Chondrocyte (in vitro differentiated cells): ENCODE measurements around the gene SMAD6. TPM values are rescaled to one million over a fixed set of nuclear protein-coding genes. Genes with fewer than 3 reads are reported as not detected.

Experiments
- DNase-seq: peaks from one replicate; pipeline ENCODE4 v3.0.0; 2021; ENCODE audit warnings: mixed read lengths, low spot score
- H3K27ac Mint-ChIP-seq: one replicate; pipeline ENCODE4 v1.8.0; 2021; ENCODE audit warnings: mild to moderate bottlenecking, moderate library complexity, mixed read lengths; ENCODE audit not compliant: unreplicated experiment
- H3K27me3 Mint-ChIP-seq: 2 replicates; pipeline ENCODE4 v1.8.0; 2021; ENCODE audit warnings: low read depth, mixed read lengths
- H3K36me3 Mint-ChIP-seq: 2 replicates; pipeline ENCODE4 v1.8.0; 2021; ENCODE audit warnings: low read depth, mixed read lengths
- H3K4me1 Mint-ChIP-seq: 2 replicates; pipeline ENCODE4 v1.8.0; 2021; ENCODE audit warnings: low read depth, mild to moderate bottlenecking, mixed read lengths
- H3K4me3 Mint-ChIP-seq: one replicate; pipeline ENCODE4 v1.8.0; 2021; ENCODE audit warnings: mild to moderate bottlenecking, moderate library complexity, mixed read lengths; ENCODE audit not compliant: unreplicated experiment
- H3K9me3 Mint-ChIP-seq: 2 replicates; pipeline ENCODE4 v1.8.0; 2021; ENCODE audit warnings: low read depth, mixed read lengths
- total RNA-seq: library from RNA; stranded (reverse); gene quantifications from 3 replicates; pipeline ENCODE4 v1.2.1, GENCODE V29; 2021
- TF ChIP-seq, protein P1 (sequence below): fragments of 200-600 bp; sonication (generic); IDR thresholded peaks from 2 replicates; pipeline ENCODE4 v1.5.0; 2021; ENCODE audit warnings: antibody characterized with exemption, mild to moderate bottlenecking, moderate library complexity

The SMAD6 gene
- total RNA-seq, 1 donor from 2014 or later = 5.2 TPM

DNA sequence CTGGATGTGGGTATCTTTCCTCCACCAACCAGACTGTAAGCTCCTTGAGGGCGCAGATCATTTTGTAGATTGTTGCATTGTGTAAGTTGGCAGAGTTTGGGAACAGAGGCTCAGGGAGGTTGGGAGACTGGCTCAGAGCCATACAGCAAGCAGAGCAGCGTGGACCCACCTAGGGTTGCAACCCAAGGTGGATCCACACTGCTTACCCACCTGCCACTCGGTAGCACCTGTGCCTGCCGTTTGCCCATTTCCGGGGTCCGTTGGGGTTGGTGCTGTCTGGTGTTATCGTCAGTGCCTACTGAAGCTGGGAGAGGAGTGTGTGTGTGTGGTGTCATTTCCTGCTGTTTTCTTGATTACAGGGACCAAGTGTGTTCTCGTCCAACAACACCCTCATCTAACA lies 19.0 kb downstream of the SMAD6 start:
- DNase-seq = no peak
- Mint-ChIP-seq H3K9me3 (no peaks in the 10 kb centered on the region), H3K36me3 (peaks cover 10% of the 10 kb centered on the region), H3K4me3 (no peak overlapping the region), H3K27me3 (no peaks in the 10 kb centered on the region), H3K27ac (peak overlapping the region; percentile 13), H3K4me1 (peaks cover 62% of the 10 kb centered on the region)
- TF ChIP-seq, protein P1, sequence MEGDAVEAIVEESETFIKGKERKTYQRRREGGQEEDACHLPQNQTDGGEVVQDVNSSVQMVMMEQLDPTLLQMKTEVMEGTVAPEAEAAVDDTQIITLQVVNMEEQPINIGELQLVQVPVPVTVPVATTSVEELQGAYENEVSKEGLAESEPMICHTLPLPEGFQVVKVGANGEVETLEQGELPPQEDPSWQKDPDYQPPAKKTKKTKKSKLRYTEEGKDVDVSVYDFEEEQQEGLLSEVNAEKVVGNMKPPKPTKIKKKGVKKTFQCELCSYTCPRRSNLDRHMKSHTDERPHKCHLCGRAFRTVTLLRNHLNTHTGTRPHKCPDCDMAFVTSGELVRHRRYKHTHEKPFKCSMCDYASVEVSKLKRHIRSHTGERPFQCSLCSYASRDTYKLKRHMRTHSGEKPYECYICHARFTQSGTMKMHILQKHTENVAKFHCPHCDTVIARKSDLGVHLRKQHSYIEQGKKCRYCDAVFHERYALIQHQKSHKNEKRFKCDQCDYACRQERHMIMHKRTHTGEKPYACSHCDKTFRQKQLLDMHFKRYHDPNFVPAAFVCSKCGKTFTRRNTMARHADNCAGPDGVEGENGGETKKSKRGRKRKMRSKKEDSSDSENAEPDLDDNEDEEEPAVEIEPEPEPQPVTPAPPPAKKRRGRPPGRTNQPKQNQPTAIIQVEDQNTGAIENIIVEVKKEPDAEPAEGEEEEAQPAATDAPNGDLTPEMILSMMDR = no peak

DNA sequence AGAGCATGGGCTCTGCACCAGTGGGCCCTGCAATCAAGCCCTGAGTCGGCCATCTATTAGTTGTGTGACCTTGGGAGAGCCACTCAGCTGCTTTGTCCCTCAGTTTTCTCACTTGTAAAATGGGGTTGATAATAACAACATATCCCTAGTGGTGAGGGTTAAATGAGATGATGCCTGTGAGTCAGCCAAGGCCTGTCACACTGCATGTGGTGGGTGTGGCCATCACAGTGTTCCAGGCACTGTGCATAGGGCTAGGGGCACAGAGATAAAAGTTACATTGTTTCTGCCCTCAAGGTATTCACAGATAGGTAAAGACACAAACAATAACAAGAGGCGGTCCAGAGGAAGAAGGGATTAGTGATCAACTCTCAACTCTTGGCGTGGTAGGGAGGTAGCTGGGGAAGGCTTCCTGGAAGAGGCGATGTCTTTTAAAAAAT lies 19.5 kb downstream of the SMAD6 start:
- Mint-ChIP-seq H3K9me3 (no peaks in the 10 kb centered on the region), H3K27me3 (no peaks in the 10 kb centered on the region), H3K27ac (no peak overlapping the region), H3K4me1 (peaks cover 64% of the 10 kb centered on the region), H3K36me3 (peaks cover 10% of the 10 kb centered on the region), H3K4me3 (no peak overlapping the region)
- DNase-seq = no peak
- TF ChIP-seq, protein P1 = no peak

DNA sequence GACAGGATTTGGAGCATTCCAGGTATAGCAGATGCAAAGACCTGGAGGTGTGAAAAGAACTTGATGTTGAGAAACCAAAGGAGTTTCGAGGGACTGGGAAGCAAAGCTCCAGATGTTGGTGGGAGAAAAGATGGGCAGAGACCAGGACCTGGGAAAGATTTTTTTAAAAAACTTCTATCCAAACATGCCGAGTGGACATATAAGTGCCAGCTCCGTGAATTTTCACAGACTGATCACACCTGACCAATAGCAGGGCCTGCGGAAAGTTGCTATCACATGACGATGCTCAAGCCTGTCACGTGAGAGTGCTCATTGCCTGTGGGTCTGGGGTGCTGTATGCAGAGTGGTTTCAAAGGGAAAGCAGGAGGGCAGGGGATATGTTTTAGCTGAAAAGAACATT lies 19.9 kb downstream of the SMAD6 start:
- Mint-ChIP-seq H3K27ac (no peak overlapping the region), H3K36me3 (peaks cover 8% of the 10 kb centered on the region), H3K27me3 (no peaks in the 10 kb centered on the region), H3K4me1 (peaks cover 64% of the 10 kb centered on the region), H3K9me3 (no peaks in the 10 kb centered on the region), H3K4me3 (no peak overlapping the region)
- no peak for DNase-seq
- TF ChIP-seq, protein P1 = no peak

DNA sequence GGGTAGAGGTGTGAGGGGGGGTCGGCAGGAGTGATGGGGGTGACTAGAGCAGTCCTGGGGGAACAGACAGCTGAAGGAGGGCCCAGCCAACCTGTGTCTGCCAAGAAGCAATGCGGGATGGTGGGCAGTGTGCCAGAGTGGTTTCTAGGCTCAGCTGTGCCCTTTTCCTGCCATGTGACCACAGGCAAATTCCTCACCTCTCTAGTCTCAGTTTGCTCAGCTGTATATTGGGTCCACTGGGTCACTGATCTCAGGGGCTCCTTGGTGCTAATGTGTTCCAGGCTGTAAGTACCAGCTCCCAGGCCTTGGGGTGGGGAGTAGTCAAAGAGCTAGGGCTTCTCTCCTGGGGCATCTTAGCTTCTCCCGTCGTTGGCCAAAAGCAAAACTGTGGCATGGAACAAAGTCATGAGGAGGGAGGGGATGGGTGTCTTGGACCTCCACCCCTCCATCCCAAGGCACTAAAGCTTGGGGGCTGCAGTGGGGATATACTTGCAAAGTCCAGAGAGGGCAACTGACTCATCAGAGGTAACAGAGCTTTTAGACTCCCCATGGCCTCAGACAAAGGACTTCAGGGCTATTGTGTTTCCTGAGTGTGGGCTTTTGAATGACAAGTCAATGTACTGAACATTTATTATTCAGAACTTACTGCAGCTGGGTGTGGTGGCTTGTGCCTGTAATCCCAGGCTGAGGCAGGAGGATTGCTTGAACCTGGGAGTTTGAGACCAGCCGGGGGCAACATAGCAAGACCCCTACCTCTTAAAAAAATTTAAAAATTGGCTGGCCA lies 20.9 kb downstream of the SMAD6 start:
- no peak overlapping the region for H3K4me3 Mint-ChIP-seq
- H3K36me3 Mint-ChIP-seq = peaks cover 2% of the 10 kb centered on the region
- H3K9me3 Mint-ChIP-seq = no peaks in the 10 kb centered on the region
- no peaks in the 10 kb centered on the region for H3K27me3 Mint-ChIP-seq
- DNase-seq = no peak
- H3K4me1 Mint-ChIP-seq = peaks cover 64% of the 10 kb centered on the region
- TF ChIP-seq, protein P1 = no peak
- no peak overlapping the region for H3K27ac Mint-ChIP-seq

DNA sequence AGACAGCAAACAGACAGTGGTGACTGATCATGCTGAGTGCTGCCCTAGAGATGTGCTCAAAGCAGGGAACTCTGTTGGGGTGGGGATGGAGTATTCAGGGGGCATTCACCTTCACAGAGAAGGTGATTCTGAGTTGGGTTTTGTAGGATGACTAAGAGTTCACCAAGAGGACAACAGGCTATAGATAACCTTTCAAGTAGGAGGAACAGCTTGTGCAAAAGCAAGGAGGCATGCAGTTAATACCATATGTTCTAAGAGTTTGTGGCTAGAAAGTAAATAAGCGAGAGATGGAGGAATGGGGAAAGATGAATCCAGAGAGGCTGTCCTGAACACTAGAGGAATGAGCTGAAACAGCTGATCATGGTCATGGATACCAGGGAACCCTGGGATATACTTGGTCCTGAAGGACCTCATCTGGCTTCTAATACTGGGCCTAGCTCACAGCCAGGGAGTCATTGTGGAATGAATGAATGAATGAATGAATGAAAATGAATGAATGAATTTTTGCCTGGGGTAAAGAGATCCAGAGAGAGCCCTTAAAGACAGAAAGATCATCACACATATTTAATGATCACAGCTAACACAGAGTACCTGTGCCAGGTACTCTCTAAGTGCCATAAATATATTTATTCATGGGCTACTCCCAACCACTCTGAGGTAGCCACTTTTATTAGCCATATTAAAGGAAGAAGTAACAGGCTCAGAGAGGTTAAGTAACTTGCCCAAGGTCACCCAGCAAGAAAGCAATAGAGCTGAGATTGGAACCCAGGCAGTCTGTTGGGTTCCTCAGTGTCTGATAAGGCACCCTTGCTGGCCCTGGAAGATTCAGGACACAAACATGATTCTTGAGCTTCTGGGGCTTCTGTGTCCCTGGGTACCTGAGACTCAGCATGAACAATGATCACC lies 22.0 kb downstream of the SMAD6 start:
- peaks cover 63% of the 10 kb centered on the region for H3K4me1 Mint-ChIP-seq
- H3K27me3 Mint-ChIP-seq = no peaks in the 10 kb centered on the region
- H3K9me3 Mint-ChIP-seq = no peaks in the 10 kb centered on the region
- H3K4me3 Mint-ChIP-seq = no peak overlapping the region
- no peak for DNase-seq
- peak overlapping the region; percentile 84 for H3K27ac Mint-ChIP-seq
- TF ChIP-seq, protein P1 = no peak
- no peaks in the 10 kb centered on the region for H3K36me3 Mint-ChIP-seq
